HL-60 (cell line): ENCODE measurements around the gene CRYGS.
A peak's percentile ranks its signal among the peaks of the same experiment; 100 is the strongest.

Source experiments
- CTCF ChIP-seq: IDR thresholded peaks from one replicate; pipeline ENCODE4 v1.5.1; 2011; ENCODE audit warnings: low read length, control low read depth, inconsistent platforms; ENCODE audit not compliant: insufficient read depth
- POLR2AphosphoS5 ChIP-seq: IDR thresholded peaks from 2 replicates; pipeline ENCODE4 v1.6.1; 2012; ENCODE audit warnings: low read depth

GRCh38 chr3:186540221-186540834, 3.9 kb downstream of the CRYGS start:
- TF ChIP-seq CTCF (peak; percentile 34), POLR2AphosphoS5 (no peak)
